K562 (cell line): ENCODE data around the gene GINS1. TPM values are rescaled to one million over a fixed set of nuclear protein-coding genes. Genes with fewer than 3 reads are reported as not detected.

Experiments
- ATAC-seq: fragments of 200-7000 bp; cut with Tn5 transposase; 3 replicates; pipeline ENCODE4 v1.9.1; 2020; ENCODE audit warnings: moderate library complexity
- BruUV-seq: library from RNA; stranded (reverse); fragments of 400-500 nt; replicated peaks from 2 replicates; lab custom pipeline; 2021; lab: Mats Ljungman, UMichigan
- CTCF ChIA-PET: fragments of 300-600 bp; formaldehyde crosslinking; extraction: SDS; loops from one replicate; lab custom pipeline; 2021; ENCODE audit warnings: low intra/inter-chr PET ratio; lab: Yijun Ruan, JAX
- POLR2A ChIA-PET: fragments of 300-600, 350-650 bp; sonication (Branson Sonifier 250); formaldehyde crosslinking; extraction: SDS; loops from one replicate; lab custom pipeline; 2021; ENCODE audit warnings: antibody characterized with exemption, inconsistent platforms; lab: Yijun Ruan, JAX
- DNase-seq, 4 experiments: peaks; one replicate each; pipeline versions ENCODE4 v3.0.0 to v3.0.0-alpha.2; 2011 to 2018; ENCODE audit warnings: low spot score in 3 of 4, mixed read lengths in 3 of 4; ENCODE audit errors: extremely low read depth in 1 of 4
- FAIRE-seq: peaks from 2 replicates; lab custom pipeline; 2011; peaks lifted over from hg19 to GRCh38; lab: Jason Lieb, UNC
- H2AFZ ChIP-seq: 2 replicates; pipeline ENCODE4 v1.6.0; 2011; ENCODE audit warnings: low read depth, low read length, control low read depth, inconsistent platforms
- H3K27ac ChIP-seq: fragments of 200-600 bp; 3 replicates; pipeline ENCODE4 v1.8.0; 2011; ENCODE audit warnings: low read depth, mild to moderate bottlenecking, control low read depth, inconsistent platforms, low read length, moderate library complexity, mixed read lengths; ENCODE audit errors: extremely low read depth
- H3K27me3 ChIP-seq, 2 experiments: fragments of 300-600 bp in 1 of 2; 2 replicates in 1 of 2; 3 replicates in 1 of 2; pipeline versions ENCODE4 v1.6.0 to v1.8.0; 2011; ENCODE audit warnings: inconsistent platforms in 2 of 2, low read length in 2 of 2, mild to moderate bottlenecking in 1 of 2, mixed read lengths in 1 of 2, moderate library complexity in 1 of 2; ENCODE audit not compliant: control insufficient read depth in 2 of 2, insufficient read depth in 2 of 2
- H3K36me3 ChIP-seq: fragments of 300-600 bp; 3 replicates; pipeline ENCODE4 v1.8.0; 2011; ENCODE audit warnings: mild to moderate bottlenecking, low read length, inconsistent platforms; ENCODE audit not compliant: control insufficient read depth, insufficient read depth
- H3K4me1 ChIP-seq, 2 experiments: fragments of 200-600 bp in 1 of 2; replicated peaks in 1 of 2; 2 replicates in 1 of 2; 3 replicates in 1 of 2; pipeline versions ENCODE4 v1.5.1 to v1.8.0; 2011; ENCODE audit warnings: inconsistent platforms in 2 of 2, low read length in 2 of 2, mild to moderate bottlenecking in 1 of 2, mixed read lengths in 1 of 2, moderate library complexity in 1 of 2; ENCODE audit not compliant: control insufficient read depth in 2 of 2, insufficient read depth in 2 of 2
- H3K4me2 ChIP-seq: 2 replicates; pipeline ENCODE4 v1.6.1; 2011; ENCODE audit warnings: low read length, control low read depth, inconsistent platforms, mixed read lengths; ENCODE audit not compliant: insufficient read depth
- H3K4me3 ChIP-seq: fragments of 200-600 bp; sonication (generic), shearing (Covaris generic); 2 replicates; pipeline ENCODE4 v1.5.1; 2016; ENCODE audit warnings: control low read depth, inconsistent platforms
- H3K79me2 ChIP-seq: fragments of 200-600 bp; 3 replicates; pipeline ENCODE4 v1.8.0; 2011; ENCODE audit warnings: low read length, inconsistent platforms; ENCODE audit not compliant: control insufficient read depth, insufficient read depth
- H3K9ac ChIP-seq, 2 experiments: 2 replicates each; pipeline versions ENCODE4 v1.6.0 to v1.6.1; 2011; ENCODE audit warnings: low read depth in 2 of 2, low read length in 2 of 2, control low read depth in 1 of 2, inconsistent platforms in 1 of 2, mild to moderate bottlenecking in 1 of 2, mixed read lengths in 1 of 2; ENCODE audit not compliant: insufficient read depth in 1 of 2
- H3K9me1 ChIP-seq: one replicate; pipeline ENCODE4 v1.6.0; 2011; ENCODE audit warnings: inconsistent platforms, mild to moderate bottlenecking, low read length, moderate library complexity; ENCODE audit not compliant: control insufficient read depth, insufficient read depth
- H3K9me3 ChIP-seq: replicated peaks from 2 replicates; pipeline ENCODE4 v1.5.1; 2011; ENCODE audit warnings: low read depth, low read length, inconsistent platforms; ENCODE audit not compliant: control insufficient read depth, insufficient read depth
- H4K20me1 ChIP-seq: replicated peaks from 2 replicates; pipeline ENCODE4 v1.6.1; 2011; ENCODE audit warnings: low read length, inconsistent platforms, mixed read lengths; ENCODE audit not compliant: control insufficient read depth, insufficient read depth
- CHD4 ChIP-seq: fragments of 200-600 bp; sonication (generic); IDR thresholded peaks from 3 replicates; pipeline ENCODE4 v1.6.1; 2012; ENCODE audit warnings: low read depth, mild to moderate bottlenecking, mixed read lengths, low read length, inconsistent platforms; ENCODE audit not compliant: insufficient read depth, insufficient replicate concordance, poor library complexity, severe bottlenecking
- JUN ChIP-seq, 2 experiments: sonication (generic) in 1 of 2; formaldehyde crosslinking in 1 of 2; IDR thresholded peaks; 2 replicates each; pipeline versions ENCODE4 v1.6.1 to v1.8.0; 2012 to 2022; ENCODE audit warnings: borderline replicate concordance in 2 of 2, mild to moderate bottlenecking in 2 of 2, improper control_type of control experiment in 1 of 2, low read depth in 1 of 2, low read length in 1 of 2, missing genetic modification reagents in 1 of 2
- RBM25 ChIP-seq: fragments of 200-400 bp; formaldehyde crosslinking; IDR thresholded peaks from 2 replicates; pipeline ENCODE4 v1.6.1; 2018; ENCODE audit warnings: low read length, low read depth, moderate library complexity; ENCODE audit not compliant: severe bottlenecking
- RBM39 ChIP-seq: fragments of 200-400 bp; formaldehyde crosslinking; optimal IDR thresholded peaks from 2 replicates; pipeline ENCODE3; 2018; ENCODE audit warnings: low read depth, low read length
- SMAD4 ChIP-seq: fragments of 250-450 bp; sonication (Bioruptor Pico); conservative IDR thresholded peaks from 2 replicates; pipeline ENCODE4 v1.8.0; 2021; ENCODE audit warnings: inconsistent platforms, mild to moderate bottlenecking, moderate library complexity
- XRCC4 ChIP-seq: IDR thresholded peaks from one replicate; pipeline ENCODE4 v1.6.1; 2011; ENCODE audit not compliant: insufficient read depth, insufficient read length; ENCODE audit errors: extremely low read depth
- ZNF785 ChIP-seq: fragments of 250-450 bp; sonication (Bioruptor Pico); IDR thresholded peaks from 2 replicates; pipeline ENCODE4 v1.4.0; 2020; ENCODE audit warnings: mild to moderate bottlenecking
- WGBS: fragments of 100-300 bp; shearing (Covaris generic); methylation state at CpG from one replicate; pipeline ENCODE4 v1.1.6; 2016; ENCODE audit warnings: low coverage, mixed read lengths; ENCODE audit not compliant: insufficient coverage; ENCODE audit errors: missing lambda C conversion rate; 5-methylcytosine and 5-hydroxymethylcytosine counted together
- in situ Hi-C: fragments of 300-500 bp; cut with MboI; formaldehyde crosslinking; loops from 4 replicates; pipeline ENCODE4 v1.15.0; 2018; ENCODE audit warnings: inconsistent platforms, mixed read lengths
- intact Hi-C: fragments of 100-400 bp; cut with micrococcal nuclease; formaldehyde crosslinking; loops from 2 replicates; pipeline ENCODE4 v1.14.2; 2022
- polyA plus RNA-seq, 8 experiments: library from polyadenylated mRNA; depleted of rRNA in 4 of 8; stranded (reverse) in 5 of 8; unstranded in 3 of 8; fragments of >200 nt; fragmentation: Nextera tagmentation in 2 of 8; fragmentation: Illumina TruSeq in 1 of 8; extraction: Ambion mirVana in 2 of 8; extraction: Trizol in 1 of 8; gene quantifications; 2 replicates each; pipeline versions ENCODE4 v1.2.1 to v1.2.3, GENCODE V29; 2011 to 2014; ENCODE audit warnings: inconsistent platforms in 1 of 8, missing spikeins in 1 of 8
- total RNA-seq, 7 experiments: library from RNA; depleted of rRNA in 6 of 7; stranded (reverse); fragments of >200 nt in 6 of 7; fragmentation: Illumina TruSeq in 2 of 7; extraction: Trizol in 2 of 7; gene quantifications; 2 replicates each; pipeline versions ENCODE4 v1.2.1 to v1.2.3, GENCODE V29; 2011 to 2021; ENCODE audit warnings: low replicate concordance in 1 of 7
- TF ChIP-seq, protein P1 (sequence below): fragments of 450-650 bp; IDR thresholded peaks from 2 replicates; pipeline ENCODE4 v1.6.1; 2017; ENCODE audit warnings: antibody characterized with exemption, mild to moderate bottlenecking
- TF ChIP-seq, protein P2 (sequence below): fragments of 250-450 bp; sonication (Bioruptor Pico); IDR thresholded peaks from 2 replicates; pipeline ENCODE4 v1.5.0; 2020; ENCODE audit warnings: mild to moderate bottlenecking, borderline replicate concordance
- TF ChIP-seq, protein P3 (sequence below): fragments of 450-650 bp; IDR thresholded peaks from 2 replicates; pipeline ENCODE4 v1.6.1; 2016; ENCODE audit warnings: missing biosample characterization, missing genetic modification characterization
- TF ChIP-seq, protein P4 (sequence below): sonication (generic); formaldehyde crosslinking; IDR thresholded peaks from 2 replicates; pipeline ENCODE4 v1.9.0; 2022; ENCODE audit warnings: mild to moderate bottlenecking, missing genetic modification reagents

Gene GINS1
- total and polyA plus RNA-seq, 9 of the 15 experiments (the other 6 are each of a cell fraction or from before 2014, with no cell fraction given) = 13.1 to 31.8 (median 24.1) TPM

DNA sequence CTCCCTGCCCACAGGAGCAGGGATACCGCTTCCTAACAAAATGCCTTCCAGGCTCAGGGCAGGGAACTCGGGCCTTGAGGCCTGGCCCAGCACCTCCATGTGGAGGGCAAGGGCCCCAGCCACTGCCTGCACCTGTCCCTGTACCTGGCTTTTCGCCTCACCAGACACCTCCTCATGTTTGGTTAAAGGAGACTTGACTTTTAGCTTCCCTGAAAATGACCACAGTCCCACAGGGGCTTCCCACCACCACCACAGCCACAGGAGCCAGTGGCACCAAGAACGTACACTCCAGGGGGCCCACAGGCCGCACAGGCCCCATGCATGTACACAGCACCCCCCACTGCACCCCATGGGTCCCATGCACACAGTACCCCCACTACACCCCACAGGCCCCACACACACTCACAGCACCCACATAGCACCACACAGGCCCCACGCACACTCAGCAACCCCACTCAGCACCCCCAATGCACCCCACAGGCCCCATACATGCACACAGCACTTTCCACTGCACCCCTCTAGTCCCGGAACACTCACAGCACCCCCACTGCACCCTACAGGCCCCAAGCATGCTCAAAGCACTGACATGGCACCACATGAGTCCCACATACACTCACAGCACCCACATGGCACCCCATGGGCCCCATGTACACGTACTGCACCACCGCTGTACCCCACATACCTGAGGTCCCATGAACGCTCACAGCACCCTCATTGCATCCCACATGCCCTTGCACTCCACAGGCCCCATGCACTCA lies 86.5 kb downstream of the GINS1 start:
- DNase-seq (no peak), ATAC-seq (no peak), FAIRE-seq (no peak)
- no peak overlapping the region for H2AFZ ChIP-seq
- in situ Hi-C loops (no loop called here), intact Hi-C loops (no loop called here)
- H3K9ac ChIP-seq = no peak overlapping the region
- H3K4me1 ChIP-seq = 0 out of 5 replicates have a peak, but pooled peaks cover 0 to 3% of the 10 kb centered on the region in 2 experiments
- no peaks in the 10 kb centered on the region for H3K79me2 ChIP-seq
- peaks cover 0 to 61% of the 10 kb centered on the region in 2 experiments; a peak in 3 of 5 replicates for H3K27me3 ChIP-seq
- no peak overlapping the region for H3K4me3 ChIP-seq
- no peaks in the 10 kb centered on the region for H4K20me1 ChIP-seq
- CTCF ChIA-PET = no interaction called here
- no peaks in the 10 kb centered on the region for H3K36me3 ChIP-seq
- WGBS = 6% methylated on average over 8 of the region's 10 CpGs
- H3K9me1 ChIP-seq = no peaks in the 10 kb centered on the region
- no peaks in the 10 kb centered on the region for H3K9me3 ChIP-seq
- no TSS peak for BruUV-seq
- H3K4me2 ChIP-seq = no peak overlapping the region
- POLR2A ChIA-PET = no interaction called here
- H3K27ac ChIP-seq = no peak overlapping the region
- TF ChIP-seq SMAD4 (no peak), CHD4 (no peak), ZNF785 (CRISPR knock-in tag) (no peak), JUN (IDR thresholded peaks at IDR 0.05; ENCODE audit: borderline replicate concordance, low read depth, low read length) (no peak), JUN (CRISPR knock-in tag; IDR thresholded peaks at IDR 0.05; ENCODE audit: borderline replicate concordance) (no peak), RBM25 (no peak), RBM39 (no peak), XRCC4 (no peak)
- TF ChIP-seq, protein P1, sequence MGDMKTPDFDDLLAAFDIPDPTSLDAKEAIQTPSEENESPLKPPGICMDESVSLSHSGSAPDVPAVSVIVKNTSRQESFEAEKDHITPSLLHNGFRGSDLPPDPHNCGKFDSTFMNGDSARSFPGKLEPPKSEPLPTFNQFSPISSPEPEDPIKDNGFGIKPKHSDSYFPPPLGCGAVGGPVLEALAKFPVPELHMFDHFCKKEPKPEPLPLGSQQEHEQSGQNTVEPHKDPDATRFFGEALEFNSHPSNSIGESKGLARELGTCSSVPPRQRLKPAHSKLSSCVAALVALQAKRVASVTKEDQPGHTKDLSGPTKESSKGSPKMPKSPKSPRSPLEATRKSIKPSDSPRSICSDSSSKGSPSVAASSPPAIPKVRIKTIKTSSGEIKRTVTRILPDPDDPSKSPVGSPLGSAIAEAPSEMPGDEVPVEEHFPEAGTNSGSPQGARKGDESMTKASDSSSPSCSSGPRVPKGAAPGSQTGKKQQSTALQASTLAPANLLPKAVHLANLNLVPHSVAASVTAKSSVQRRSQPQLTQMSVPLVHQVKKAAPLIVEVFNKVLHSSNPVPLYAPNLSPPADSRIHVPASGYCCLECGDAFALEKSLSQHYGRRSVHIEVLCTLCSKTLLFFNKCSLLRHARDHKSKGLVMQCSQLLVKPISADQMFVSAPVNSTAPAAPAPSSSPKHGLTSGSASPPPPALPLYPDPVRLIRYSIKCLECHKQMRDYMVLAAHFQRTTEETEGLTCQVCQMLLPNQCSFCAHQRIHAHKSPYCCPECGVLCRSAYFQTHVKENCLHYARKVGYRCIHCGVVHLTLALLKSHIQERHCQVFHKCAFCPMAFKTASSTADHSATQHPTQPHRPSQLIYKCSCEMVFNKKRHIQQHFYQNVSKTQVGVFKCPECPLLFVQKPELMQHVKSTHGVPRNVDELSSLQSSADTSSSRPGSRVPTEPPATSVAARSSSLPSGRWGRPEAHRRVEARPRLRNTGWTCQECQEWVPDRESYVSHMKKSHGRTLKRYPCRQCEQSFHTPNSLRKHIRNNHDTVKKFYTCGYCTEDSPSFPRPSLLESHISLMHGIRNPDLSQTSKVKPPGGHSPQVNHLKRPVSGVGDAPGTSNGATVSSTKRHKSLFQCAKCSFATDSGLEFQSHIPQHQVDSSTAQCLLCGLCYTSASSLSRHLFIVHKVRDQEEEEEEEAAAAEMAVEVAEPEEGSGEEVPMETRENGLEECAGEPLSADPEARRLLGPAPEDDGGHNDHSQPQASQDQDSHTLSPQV = no peak
- TF ChIP-seq, protein P2, sequence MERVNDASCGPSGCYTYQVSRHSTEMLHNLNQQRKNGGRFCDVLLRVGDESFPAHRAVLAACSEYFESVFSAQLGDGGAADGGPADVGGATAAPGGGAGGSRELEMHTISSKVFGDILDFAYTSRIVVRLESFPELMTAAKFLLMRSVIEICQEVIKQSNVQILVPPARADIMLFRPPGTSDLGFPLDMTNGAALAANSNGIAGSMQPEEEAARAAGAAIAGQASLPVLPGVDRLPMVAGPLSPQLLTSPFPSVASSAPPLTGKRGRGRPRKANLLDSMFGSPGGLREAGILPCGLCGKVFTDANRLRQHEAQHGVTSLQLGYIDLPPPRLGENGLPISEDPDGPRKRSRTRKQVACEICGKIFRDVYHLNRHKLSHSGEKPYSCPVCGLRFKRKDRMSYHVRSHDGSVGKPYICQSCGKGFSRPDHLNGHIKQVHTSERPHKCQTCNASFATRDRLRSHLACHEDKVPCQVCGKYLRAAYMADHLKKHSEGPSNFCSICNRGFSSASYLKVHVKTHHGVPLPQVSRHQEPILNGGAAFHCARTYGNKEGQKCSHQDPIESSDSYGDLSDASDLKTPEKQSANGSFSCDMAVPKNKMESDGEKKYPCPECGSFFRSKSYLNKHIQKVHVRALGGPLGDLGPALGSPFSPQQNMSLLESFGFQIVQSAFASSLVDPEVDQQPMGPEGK (CRISPR knock-in tag) = no peak
- TF ChIP-seq, protein P3, sequence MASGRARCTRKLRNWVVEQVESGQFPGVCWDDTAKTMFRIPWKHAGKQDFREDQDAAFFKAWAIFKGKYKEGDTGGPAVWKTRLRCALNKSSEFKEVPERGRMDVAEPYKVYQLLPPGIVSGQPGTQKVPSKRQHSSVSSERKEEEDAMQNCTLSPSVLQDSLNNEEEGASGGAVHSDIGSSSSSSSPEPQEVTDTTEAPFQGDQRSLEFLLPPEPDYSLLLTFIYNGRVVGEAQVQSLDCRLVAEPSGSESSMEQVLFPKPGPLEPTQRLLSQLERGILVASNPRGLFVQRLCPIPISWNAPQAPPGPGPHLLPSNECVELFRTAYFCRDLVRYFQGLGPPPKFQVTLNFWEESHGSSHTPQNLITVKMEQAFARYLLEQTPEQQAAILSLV = no peak
- TF ChIP-seq, protein P4, sequence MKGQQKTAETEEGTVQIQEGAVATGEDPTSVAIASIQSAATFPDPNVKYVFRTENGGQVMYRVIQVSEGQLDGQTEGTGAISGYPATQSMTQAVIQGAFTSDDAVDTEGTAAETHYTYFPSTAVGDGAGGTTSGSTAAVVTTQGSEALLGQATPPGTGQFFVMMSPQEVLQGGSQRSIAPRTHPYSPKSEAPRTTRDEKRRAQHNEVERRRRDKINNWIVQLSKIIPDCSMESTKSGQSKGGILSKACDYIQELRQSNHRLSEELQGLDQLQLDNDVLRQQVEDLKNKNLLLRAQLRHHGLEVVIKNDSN = no peak
